ENCODE data around the gene FAM120B. TPM values are rescaled to one million over a fixed set of nuclear protein-coding genes. Genes with fewer than 3 reads are reported as not detected.
A peak's percentile ranks its signal among the peaks of the same experiment; 100 is the strongest.

Gene FAM120B
- total and polyA plus RNA-seq, 8 donors: 5.6 to 18.7 (median 11.7) TPM

DNA sequence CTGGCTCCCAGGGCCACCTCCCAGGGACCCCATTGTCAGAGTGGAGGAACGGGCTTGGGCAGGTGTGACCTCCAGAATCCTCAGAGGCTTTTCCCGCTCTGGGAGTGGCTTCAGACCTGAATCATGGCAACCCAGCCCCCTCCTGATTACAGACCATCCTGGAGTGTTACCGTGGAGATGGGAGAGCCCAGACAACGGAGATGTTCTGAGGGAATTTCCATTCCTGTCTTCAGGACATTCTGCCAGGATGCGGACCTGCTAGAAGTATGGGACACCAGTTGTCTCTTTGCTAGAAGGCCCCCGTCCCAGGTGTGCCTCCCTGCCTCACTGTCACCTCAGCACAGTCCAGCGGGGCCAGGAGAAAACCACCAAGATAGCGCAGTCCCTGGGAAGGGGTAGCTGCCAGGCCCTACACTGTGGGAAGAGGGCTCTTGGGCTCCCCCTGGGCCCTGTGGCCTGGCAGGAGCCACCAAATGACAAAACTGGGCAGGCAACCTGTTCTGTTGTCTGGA is 136.6 kb downstream of the FAM120B start:
- no peak overlapping the region for H3K4me3 ChIP-seq
- no peak for TF ChIP-seq CTCF (IDR thresholded peaks at IDR 0.05)
- H3K27ac ChIP-seq: no peak overlapping the region
- peaks cover 0 to under 1% (median 0%) of the 10 kb centered on the region in 3 donors for H3K4me1 ChIP-seq
- no peaks in the 10 kb centered on the region for H3K27me3 ChIP-seq
- DNase-seq (no peak), ATAC-seq (peak in 1 of 4 donors; percentile 31), FAIRE-seq (no peak)
- no peaks in the 10 kb centered on the region for H3K36me3 ChIP-seq
- intact Hi-C loops (cut with DNase I): no loop called here
- no peaks in the 10 kb centered on the region for H3K9me3 ChIP-seq
- 88 to 95% methylated on average over 8 of the region's 8 CpGs for WGBS, 2 donors

- ATAC-seq (no peak), FAIRE-seq (no peak), DNase-seq (no peak)
- Histone ChIP-seq H3K36me3 (no peaks in the 10 kb centered on the region), H3K9me3 (no peaks in the 10 kb centered on the region), H3K4me1 (no peaks in the 10 kb centered on the region), H3K27ac (no peak overlapping the region), H3K27me3 (no peaks in the 10 kb centered on the region), H3K4me3 (no peak overlapping the region)
- TF ChIP-seq CTCF (IDR thresholded peaks at IDR 0.05): no peak
- WGBS, 2 donors: 83 to 89% methylated on average over 18 of the region's 18 CpGs
- intact Hi-C loops (cut with DNase I): no loop called here
Observed at GRCh38 chr6:170444056-170444591, 137.6 kb downstream of the FAM120B start.

- 73 to 76% methylated on average over 15 of the region's 15 CpGs for WGBS, 2 donors
Observed at GRCh38 chr6:170444811-170445211, 138.3 kb downstream of the FAM120B start.

DNA sequence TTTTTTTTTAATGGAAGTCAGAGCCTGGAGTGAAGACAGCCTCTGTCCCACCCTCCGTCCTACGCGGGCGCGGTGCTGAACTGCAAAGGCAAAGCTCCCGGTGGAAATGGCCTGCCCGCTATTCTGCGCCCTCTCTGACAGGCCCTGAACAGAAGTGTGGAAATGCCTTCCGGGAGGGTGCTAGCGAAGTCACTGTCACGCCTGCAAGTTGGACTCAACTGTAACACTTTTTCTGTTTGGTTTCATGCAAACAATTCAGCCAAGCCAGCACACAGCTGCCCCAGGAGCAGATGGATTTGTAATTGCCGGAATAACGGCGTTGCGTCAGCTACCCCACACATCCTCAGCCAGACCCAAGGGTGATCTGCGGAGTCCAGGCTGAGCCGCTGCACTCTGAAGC is 138.9 kb downstream of the FAM120B start:
- 90 to 96% methylated on average over 17 of the region's 17 CpGs for WGBS, 2 donors
- ATAC-seq: no peak

More at GRCh38 chr6:170444811-170445211, 138.3 kb downstream of the FAM120B start:
- FAIRE-seq (no peak), DNase-seq (no peak), ATAC-seq (no peak)
- Histone ChIP-seq H3K4me3 (no peak overlapping the region), H3K4me1 (no peaks in the 10 kb centered on the region), H3K9me3 (no peaks in the 10 kb centered on the region), H3K27ac (no peak overlapping the region), H3K27me3 (no peaks in the 10 kb centered on the region), H3K36me3 (no peaks in the 10 kb centered on the region)
- intact Hi-C loops (cut with DNase I): no loop called here
- no peak for TF ChIP-seq CTCF (IDR thresholded peaks at IDR 0.05)

More for the DNA sequence above, 138.9 kb downstream of the FAM120B start:
- intact Hi-C loops (cut with DNase I): no loop called here
- Histone ChIP-seq H3K36me3 (no peaks in the 10 kb centered on the region), H3K27me3 (no peaks in the 10 kb centered on the region), H3K9me3 (no peaks in the 10 kb centered on the region), H3K27ac (no peak overlapping the region), H3K4me3 (no peak overlapping the region), H3K4me1 (no peaks in the 10 kb centered on the region)
- no peak for TF ChIP-seq CTCF (IDR thresholded peaks at IDR 0.05)
- DNase-seq (no peak), FAIRE-seq (no peak)
